SK-N-SH treated with all-trans-retinoic acid at 6 μM for 48 hours (cell line): ENCODE measurements around the gene CEP131.

Source experiments
- CREB5 ChIP-seq: fragments of 250-450 bp; sonication (Bioruptor Pico); IDR thresholded peaks from 2 replicates; pipeline ENCODE4 v1.5.1; 2020; ENCODE audit warnings: low read depth, mild to moderate bottlenecking, moderate library complexity
- ESRRG ChIP-seq: fragments of 250-450 bp; sonication (Bioruptor Pico); IDR thresholded peaks from 2 replicates; pipeline ENCODE4 v1.6.1; 2021; ENCODE audit warnings: mild to moderate bottlenecking
- ISL1 ChIP-seq: fragments of 250-450 bp; sonication (Bioruptor Pico); IDR thresholded peaks from 2 replicates; pipeline ENCODE4 v2.1.2; 2022; ENCODE audit warnings: mild to moderate bottlenecking, moderate library complexity
- PATZ1 ChIP-seq: fragments of 250-450 bp; sonication (Bioruptor Pico); IDR thresholded peaks from 2 replicates; pipeline ENCODE4 v1.8.0; 2020; ENCODE audit warnings: mild to moderate bottlenecking, moderate library complexity, borderline replicate concordance
- POU6F1 ChIP-seq: fragments of 250-450 bp; sonication (Bioruptor Pico); IDR thresholded peaks from 2 replicates; pipeline ENCODE4 v1.8.0; 2021; ENCODE audit warnings: low read depth, mild to moderate bottlenecking, moderate library complexity, borderline replicate concordance
- RARB ChIP-seq: fragments of 250-450 bp; sonication (Bioruptor Pico); IDR thresholded peaks from 2 replicates; pipeline ENCODE4 v1.8.0; 2021; ENCODE audit warnings: mild to moderate bottlenecking, moderate library complexity
- TOX ChIP-seq: fragments of 250-450 bp; sonication (Bioruptor Pico); IDR thresholded peaks from 2 replicates; pipeline ENCODE4 v1.8.0; 2021; ENCODE audit warnings: mild to moderate bottlenecking, moderate library complexity, borderline replicate concordance
- ZC3H10 ChIP-seq: fragments of 250-450 bp; sonication (Bioruptor Pico); IDR thresholded peaks from 2 replicates; pipeline ENCODE4 v1.5.1; 2021; ENCODE audit warnings: mild to moderate bottlenecking, moderate library complexity
- ZFP30 ChIP-seq: fragments of 450-650 bp; formaldehyde crosslinking; IDR thresholded peaks from 2 replicates; pipeline ENCODE4 v1.5.0; 2022; ENCODE audit warnings: mild to moderate bottlenecking, moderate library complexity
- ZNF565 ChIP-seq: fragments of 450-650 bp; formaldehyde crosslinking; conservative IDR thresholded peaks from 2 replicates; pipeline ENCODE4 v1.5.0; 2020; ENCODE audit warnings: low read depth, mild to moderate bottlenecking, moderate library complexity

GRCh38 chr17:81183316-81183715 lies 39.4 kb downstream of the CEP131 start:
- no peak for TF ChIP-seq ESRRG
- TF ChIP-seq PATZ1 (CRISPR knock-in tag): no peak
- no peak for TF ChIP-seq ZFP30
- TF ChIP-seq ISL1: no peak
- TF ChIP-seq CREB5 (CRISPR knock-in tag): no peak
- TF ChIP-seq RARB (CRISPR knock-in tag): no peak
- TF ChIP-seq ZC3H10: no peak
- TF ChIP-seq POU6F1 (CRISPR knock-in tag): no peak
- TF ChIP-seq TOX (CRISPR knock-in tag): no peak
- no peak for TF ChIP-seq ZNF565 (CRISPR knock-in tag)
